Raji (cell line): ENCODE measurements around the gene SCAP.

Experiments
- POLR2A ChIP-seq: IDR thresholded peaks from 2 replicates; pipeline ENCODE4 v1.6.1; 2011; ENCODE audit warnings: low read depth, low read length, control low read depth; ENCODE audit not compliant: insufficient read depth

Gene SCAP

DNA sequence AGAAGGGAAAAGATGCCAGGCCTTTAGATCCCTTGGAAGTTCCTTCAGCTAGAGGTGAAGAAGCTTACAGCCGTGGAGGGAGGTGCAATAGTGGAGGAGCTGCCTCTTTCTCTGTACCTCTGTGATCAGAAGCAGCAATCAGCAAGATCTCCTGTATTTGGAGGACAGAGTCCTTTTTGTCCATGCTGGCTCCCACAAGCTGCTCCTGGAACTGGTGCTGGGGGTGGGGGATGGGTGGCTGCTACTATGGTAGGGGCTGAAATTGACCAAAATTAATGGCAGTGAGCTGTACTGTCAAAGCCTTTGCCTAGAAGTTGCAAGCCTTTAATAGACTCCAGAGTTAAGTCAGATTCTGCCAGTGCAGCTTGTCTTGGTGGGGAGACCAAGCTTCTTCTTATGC, 76.7 kb downstream of the SCAP start:
- TF ChIP-seq POLR2A = no peak

DNA sequence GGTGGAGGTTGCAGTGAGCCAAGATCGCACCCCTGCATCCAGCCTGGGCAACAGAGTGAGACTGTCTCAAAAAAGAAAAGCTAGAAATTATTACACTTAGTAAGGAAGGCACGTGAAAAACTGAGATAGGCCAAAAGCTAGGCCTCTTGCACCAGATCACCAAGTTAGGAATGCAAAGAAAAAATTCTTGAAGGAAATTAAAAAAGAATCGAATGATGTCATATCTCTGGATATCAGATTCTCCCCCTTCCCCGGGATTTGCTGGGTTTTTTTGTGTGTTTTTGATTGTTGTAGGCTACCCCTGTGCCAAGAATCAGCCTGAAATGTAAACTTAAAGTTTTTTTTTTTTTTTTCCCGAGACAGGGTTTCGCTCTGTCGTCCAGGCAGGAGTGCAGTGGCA, 77.5 kb downstream of the SCAP start:
- no peak for TF ChIP-seq POLR2A

DNA sequence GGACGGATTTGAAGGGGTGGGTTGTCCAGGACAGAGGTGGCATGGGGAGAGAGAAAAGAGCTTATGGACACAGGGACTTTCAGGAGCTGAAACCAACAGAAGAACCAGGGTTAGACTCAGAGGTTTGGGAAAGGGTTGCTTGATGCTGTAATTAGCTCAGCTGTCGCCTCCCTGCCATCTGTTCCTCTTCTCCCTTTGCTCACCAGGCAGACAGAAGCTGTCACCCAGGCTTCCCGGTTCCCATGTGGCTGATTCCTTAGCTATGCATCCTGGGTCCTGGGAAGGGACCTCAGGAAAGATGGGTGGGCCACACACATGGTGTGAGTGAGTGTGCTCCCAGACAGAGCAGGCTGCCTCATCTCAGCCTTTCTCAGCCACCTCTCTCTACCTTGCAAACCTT, 80.9 kb downstream of the SCAP start:
- no peak for TF ChIP-seq POLR2A

DNA sequence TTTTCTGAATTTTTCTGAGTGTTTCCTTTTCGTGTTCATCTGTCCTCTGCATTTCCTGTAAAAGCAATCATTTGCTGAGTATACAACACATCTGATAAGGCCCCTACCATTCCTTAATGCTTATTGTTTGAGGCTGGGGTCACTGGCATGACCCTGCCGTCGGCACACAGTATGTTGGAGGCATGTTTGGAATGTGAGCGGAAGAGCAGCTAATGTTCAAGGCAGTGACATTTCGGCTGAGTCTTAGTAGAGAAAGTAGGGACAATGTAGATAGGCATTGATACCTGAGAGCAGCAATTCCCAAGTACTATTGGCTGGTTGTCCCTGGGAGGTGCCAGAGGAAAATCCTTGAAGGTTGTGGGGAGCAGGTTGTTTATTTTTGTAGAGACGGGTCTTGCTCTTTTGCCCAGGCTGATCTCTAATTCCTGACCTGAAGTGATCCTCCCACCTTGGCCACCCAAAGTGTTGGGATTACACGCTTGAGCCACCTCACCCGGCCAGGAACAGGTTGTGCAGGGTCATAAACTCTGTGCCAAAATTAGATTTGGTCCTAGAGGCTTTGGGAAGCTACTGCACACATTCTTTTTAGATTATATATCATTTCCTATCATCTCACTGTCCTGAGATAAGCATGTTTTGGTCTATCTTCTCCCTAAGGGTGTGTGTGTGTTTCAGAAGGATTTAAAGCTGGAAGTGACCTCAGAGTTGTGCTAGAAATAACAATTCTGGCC, 81.4 kb downstream of the SCAP start:
- no peak for TF ChIP-seq POLR2A

DNA sequence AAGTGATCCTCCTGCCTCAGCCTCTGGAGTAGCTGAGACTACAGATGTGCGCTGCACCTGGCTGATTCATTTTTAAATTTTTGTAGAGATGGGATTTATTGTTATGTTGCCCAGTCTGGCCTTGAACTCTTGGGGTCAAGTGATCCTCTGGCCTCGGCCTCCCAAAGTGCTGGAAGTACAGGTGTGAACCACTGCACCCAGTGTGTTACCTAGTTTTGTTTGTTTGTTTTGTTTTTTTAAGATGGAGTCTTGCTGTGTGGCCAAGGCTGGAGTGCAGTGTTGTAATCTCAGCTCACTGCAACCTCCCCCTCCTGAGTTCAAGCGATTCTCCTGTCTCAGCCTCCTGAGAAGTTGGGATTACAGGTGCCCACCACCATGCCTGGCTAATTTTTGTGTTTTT, 82.8 kb downstream of the SCAP start:
- no peak for TF ChIP-seq POLR2A

DNA sequence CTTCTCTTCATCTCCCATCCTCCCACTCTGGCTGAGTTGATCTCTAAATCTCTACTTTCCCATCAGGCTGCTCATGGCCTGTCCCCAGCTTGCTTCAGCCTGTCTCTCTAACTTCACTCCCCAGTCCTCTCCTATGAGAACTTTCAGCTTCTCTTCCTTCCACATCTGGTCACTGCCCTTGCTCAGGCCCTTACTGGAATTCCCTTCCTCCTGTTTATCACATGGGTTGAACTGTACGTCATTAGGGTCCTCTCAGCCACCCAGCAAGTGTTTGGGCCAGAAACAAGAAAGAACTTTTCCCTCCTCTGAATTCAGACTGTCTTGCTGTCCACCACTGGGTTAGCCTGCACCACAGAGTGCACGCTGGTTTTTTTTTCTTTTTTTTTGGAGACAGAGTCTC, 89.9 kb downstream of the SCAP start:
- no peak for TF ChIP-seq POLR2A

DNA sequence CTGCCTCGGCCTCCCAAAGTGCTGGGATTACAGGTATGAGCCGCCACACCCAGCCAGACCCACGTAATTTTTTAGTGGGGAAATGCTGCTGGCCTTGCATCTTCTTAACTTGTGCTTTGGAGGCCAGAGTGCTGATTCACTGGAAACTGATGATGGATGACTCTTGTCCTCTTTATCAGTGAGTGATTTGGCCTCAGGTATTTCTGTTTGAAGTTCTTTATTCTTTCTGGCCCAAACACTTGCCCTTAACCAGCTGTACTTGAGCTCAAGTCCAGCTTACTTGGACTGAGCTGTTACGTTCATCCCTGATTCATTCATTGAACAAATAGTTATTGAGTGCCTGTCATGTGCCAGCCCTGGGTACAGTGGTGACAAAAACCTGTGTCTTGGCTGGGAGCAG, 90.7 kb downstream of the SCAP start:
- TF ChIP-seq POLR2A = no peak

DNA sequence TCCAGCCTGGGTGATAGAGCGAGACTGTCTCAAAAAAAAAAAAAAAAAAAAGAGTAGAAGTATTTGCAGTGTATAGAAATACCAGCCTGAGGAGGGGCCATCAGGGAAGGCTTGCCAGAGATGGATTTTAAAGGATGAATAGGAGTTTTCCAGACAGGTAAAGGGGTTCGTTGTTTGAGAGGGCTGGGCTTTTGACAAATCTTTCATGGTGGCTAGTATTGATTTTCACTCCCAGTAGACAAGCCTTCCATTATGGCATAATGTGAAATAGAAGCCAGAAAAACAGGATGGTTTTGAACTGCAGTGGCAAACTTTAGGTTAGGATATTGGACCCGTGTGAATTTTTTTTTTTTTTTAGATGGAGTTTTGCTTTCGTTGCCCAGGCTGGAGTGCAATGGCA, 91.3 kb downstream of the SCAP start:
- no peak for TF ChIP-seq POLR2A

DNA sequence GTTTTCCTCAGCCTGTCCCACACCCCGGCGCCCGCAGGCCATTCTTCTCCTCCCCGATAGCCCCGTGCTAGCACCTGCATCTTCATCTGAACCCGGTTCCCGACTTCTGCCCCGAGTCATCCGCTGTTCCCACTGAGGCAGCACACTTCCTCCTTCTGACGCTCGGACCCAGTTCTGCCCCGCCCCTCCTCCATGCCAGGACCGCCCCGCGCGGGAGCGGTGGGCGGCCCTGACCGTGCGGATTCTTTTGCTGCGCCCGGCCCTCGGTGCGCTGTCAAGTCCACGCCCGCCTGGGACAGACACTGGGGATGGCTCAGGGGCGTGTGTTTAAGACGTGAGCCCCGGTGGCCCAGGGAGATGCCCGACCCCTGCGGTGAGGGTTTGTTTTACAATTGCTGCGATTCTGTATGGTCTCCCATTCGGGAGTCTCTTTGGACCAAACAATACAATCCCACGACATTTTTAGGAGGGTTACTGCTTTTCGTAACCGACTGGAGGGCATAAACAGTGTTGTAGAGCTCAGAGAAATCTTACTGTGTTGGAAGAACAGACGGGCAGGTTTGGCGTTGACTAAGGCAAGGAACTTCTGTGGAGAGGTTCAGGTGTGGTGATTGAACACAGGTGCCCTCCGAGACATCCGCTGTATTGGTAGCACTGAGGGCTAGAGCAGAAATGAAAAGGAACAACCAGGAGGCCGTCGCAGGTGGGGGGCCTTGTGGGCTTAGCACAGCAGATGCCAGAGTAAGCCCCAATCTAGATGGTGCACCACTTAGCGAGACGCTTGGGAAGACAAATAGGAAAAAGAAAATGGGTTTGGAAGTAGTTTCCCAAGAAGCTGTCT, 94.2 kb downstream of the SCAP start:
- no peak; the same call in 1 of the 2 replicates for TF ChIP-seq POLR2A

DNA sequence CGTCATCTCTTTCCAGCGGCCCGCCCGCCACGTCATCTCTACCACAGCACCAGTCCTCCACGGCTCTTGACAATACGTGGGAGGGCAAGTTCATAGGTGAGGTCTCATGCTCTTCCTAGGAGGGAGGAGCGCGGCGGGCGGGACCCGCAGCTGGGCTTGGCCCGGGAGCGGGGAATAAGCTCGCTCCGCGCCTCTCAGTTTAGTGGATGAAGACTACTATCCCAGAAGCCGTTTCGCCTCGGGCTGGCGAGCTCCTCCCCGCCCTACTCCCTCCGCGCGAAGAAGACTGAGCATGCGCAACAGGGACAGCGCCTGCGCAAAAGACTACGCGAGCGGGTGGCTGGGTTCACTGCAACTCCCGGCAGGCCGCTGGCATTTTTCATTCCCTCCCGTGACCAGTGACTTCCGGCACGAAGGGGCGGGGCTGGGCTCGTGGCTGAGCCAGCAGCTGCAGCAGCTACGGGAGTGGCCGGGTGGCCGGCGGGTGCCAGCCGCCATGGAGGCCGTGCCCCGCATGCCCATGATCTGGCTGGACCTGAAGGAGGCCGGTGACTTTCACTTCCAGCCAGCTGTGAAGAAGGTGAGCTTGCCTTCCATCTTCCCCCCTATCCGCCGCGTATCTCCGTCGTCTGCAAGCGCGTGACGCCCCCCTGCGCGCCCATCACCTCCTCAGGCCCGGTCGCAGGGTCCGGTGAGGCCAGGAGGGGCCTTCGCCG, 95.0 kb downstream of the SCAP start, which contains the start of gene PTPN23:
Gene PTPN23 (plus strand): TSS at position 421 of the 716 bp plus-strand sequence. CDS start 76 bp downstream, at position 497.
- peak; percentile 96 for TF ChIP-seq POLR2A

DNA sequence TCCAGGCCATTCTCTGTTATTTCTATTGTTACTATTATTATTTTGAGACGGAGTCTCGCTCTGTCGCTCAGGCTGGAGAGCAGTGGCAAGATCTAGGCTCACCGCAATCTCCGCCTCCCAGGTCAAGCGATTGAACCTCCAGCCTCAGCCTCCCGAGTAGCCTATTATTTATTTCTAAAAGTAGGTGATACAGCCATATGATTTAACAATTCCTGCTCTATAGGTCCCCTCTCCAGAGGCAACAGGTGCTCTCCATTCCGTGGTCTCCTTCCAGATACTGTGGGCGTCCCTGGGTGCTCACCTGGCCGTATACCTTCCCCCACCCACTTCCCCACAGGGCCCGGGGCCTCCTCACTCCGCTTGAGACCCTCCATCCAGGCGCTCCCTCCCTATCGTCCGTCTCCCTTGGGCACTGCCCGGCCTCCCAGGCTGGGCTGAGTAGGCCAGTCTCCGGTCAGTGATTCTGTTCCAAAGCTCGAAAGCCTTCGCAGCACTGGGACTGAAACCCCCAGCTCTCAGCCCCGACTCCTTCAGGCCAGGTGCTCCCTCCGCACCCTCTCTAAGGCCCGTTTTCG, 95.6 kb downstream of the SCAP start:
- TF ChIP-seq POLR2A = no peak

DNA sequence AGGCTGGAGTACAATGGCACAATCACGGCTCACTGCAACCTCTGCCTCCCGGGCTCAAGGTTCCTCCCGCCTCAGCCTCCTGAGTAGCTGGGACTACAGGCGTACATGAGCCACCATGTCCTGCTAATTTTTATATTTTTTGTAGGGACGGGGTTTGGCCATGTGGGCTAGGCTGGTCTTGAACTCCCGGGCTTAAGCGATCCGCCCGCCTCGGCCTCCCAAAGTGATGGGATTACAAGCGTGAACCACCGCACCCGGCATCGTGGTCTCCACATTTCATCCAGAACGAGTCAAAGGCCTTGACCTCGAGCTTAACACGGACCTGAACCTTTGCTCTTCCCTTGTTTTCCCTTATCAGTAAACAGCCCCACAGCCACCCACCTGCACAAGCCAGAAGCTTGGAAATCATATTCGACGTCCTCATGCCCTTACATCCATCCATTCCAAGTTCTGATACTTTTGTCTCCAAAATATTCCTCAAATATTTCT, 96.3 kb downstream of the SCAP start:
- TF ChIP-seq POLR2A = no peak

DNA sequence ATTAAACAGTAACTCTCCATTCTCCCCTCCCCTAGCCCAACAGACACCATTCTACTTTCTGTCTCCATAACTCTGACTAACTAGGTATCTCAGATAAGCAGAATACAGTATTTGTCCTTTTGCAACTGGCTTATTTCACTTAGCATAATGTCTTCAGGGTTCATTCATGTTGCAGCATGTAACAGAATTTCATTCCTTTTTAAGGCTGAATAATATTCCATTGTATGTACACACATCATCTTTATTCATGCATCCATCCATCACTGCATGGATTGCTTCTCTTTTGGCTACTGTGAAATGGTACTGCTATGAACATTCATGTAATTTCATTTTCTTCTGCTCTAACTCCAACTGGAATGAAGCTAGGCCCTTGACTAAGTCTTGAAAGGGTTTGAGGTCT, 96.9 kb downstream of the SCAP start:
- no peak for TF ChIP-seq POLR2A

DNA sequence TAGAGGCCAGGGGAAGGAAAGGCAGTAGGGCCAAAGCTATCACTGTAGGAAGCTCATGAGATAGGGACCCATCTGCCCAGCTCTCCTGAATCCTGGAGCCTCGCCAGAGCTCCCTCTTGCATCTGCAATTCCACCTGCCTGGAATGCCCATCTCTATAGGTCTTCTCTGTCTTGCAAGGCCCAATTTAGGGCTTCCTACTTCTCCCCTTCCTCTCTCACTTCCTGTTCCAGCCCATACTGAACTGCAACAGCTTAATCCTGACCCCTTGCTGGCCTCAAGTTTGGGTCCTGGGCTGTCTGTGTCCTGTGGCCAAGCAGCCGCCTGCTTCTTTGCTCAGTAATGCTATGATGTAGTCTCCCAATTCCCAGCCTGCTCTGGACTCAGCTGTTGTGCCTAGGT, 98.6 kb downstream of the SCAP start:
- no peak for TF ChIP-seq POLR2A

DNA sequence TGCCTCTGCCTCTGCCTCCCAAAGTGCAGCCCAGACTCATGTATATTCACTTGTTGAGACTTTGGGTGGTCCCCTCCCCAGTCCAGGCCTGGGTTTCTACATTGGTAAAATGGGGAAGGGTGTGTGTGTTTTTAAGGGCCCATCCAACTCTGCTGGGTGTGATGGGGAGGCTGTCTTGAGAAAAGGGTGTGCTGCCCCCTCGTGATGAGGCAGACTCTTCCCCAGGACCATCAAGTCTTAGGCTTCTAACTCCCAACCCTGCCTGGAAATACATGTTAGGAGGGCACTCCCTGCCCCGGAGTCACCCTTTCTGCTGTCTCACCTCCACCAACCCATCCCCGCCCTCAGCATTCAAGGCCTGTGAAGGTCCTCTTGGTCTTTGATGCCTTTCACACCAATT, 99.3 kb downstream of the SCAP start:
- TF ChIP-seq POLR2A = 0 out of 2 replicates have a peak, but pooled peaks have one; percentile 17
